A549 (cell line): ENCODE data around the gene FUS. TPM values are rescaled to one million over a fixed set of nuclear protein-coding genes. Genes with fewer than 3 reads are reported as not detected.
A peak's percentile ranks its signal among the peaks of the same experiment; 100 is the strongest.

Experiments
- ATAC-seq, 2 experiments: fragments of 200-7000 bp in 1 of 2; fragments of >200 bp in 1 of 2; cut with Nextera tagmentation in 1 of 2; cut with Tn5 transposase in 1 of 2; 3 replicates each; pipeline versions ENCODE4 v1.8.0 to v1.9.1; 2018 to 2020; ENCODE audit warnings: mild to moderate bottlenecking in 1 of 2, moderate library complexity in 1 of 2
- CTCF ChIA-PET: fragments of 300-600 bp; sonication (Branson Sonifier 250); formaldehyde crosslinking; extraction: SDS; loops from one replicate; lab custom pipeline; 2021; ENCODE audit warnings: antibody characterized with exemption, inconsistent platforms; lab: Yijun Ruan, JAX
- POLR2A ChIA-PET: fragments of 350-600 bp; formaldehyde crosslinking; extraction: SDS; loops from one replicate; lab custom pipeline; 2021; ENCODE audit warnings: antibody characterized with exemption, inconsistent platforms; lab: Yijun Ruan, JAX
- DNase-seq, 2 experiments: peaks; one replicate each; pipeline versions ENCODE4 v3.0.0 to v3.0.0-alpha.2; 2011 to 2016; ENCODE audit warnings: low read depth in 1 of 2, low spot score in 1 of 2
- FAIRE-seq: peaks from 2 replicates; lab custom pipeline; 2011; peaks lifted over from hg19 to GRCh38; lab: Jason Lieb, UNC
- H3K27ac ChIP-seq, 2 experiments: fragments of >200 bp; sonication (Bioruptor Twin); formaldehyde crosslinking; 3 replicates each; pipeline ENCODE4 v1.5.1; 2016 to 2017
- H3K4me1 ChIP-seq: fragments of >200 bp; sonication (Bioruptor Twin); formaldehyde crosslinking; 3 replicates; pipeline ENCODE4 v1.6.1; 2016
- H3K4me2 ChIP-seq: fragments of >200 bp; sonication (Bioruptor Twin); formaldehyde crosslinking; 3 replicates; pipeline ENCODE4 v1.6.1; 2016
- H3K4me3 ChIP-seq: fragments of >200 bp; sonication (Bioruptor Twin); formaldehyde crosslinking; 3 replicates; pipeline ENCODE4 v1.5.1; 2016
- H3K9me3 ChIP-seq: fragments of >200 bp; sonication (Bioruptor Twin); formaldehyde crosslinking; 3 replicates; pipeline ENCODE4 v1.6.1; 2016
- BHLHE40 ChIP-seq: IDR thresholded peaks from 2 replicates; pipeline ENCODE4 v1.6.1; 2012; ENCODE audit warnings: low read depth, low read length, inconsistent platforms
- CHD4 ChIP-seq: fragments of 200-600 bp; sonication (generic); IDR thresholded peaks from 2 replicates; pipeline ENCODE4 v1.6.1; 2016; ENCODE audit warnings: antibody characterized with exemption, mild to moderate bottlenecking, borderline replicate concordance
- EHF ChIP-seq: fragments of 250-450 bp; sonication (Bioruptor Pico); IDR thresholded peaks from 2 replicates; pipeline ENCODE4 v1.5.0; 2020; ENCODE audit warnings: mild to moderate bottlenecking
- EHMT2 ChIP-seq: fragments of 200-600 bp; sonication (generic); IDR thresholded peaks from 2 replicates; pipeline ENCODE4 v1.6.1; 2016; ENCODE audit warnings: antibody characterized with exemption, low read depth, mild to moderate bottlenecking, moderate library complexity
- ELK1 ChIP-seq: fragments of 150-350 bp; IDR thresholded peaks from 2 replicates; pipeline ENCODE4 v1.6.1; 2014; ENCODE audit warnings: low read depth, mild to moderate bottlenecking, low read length
- ESRRA ChIP-seq: fragments of 150-350 bp; IDR thresholded peaks from 2 replicates; pipeline ENCODE4 v1.6.1; 2014; ENCODE audit warnings: mild to moderate bottlenecking, low read length, borderline replicate concordance
- FOXS1 ChIP-seq: fragments of 250-450 bp; sonication (Bioruptor Pico); IDR thresholded peaks from 2 replicates; pipeline ENCODE4 v1.5.0; 2020; ENCODE audit warnings: mild to moderate bottlenecking, moderate library complexity
- GATA3 ChIP-seq: IDR thresholded peaks from 2 replicates; pipeline ENCODE4 v1.6.1; 2012; ENCODE audit warnings: borderline replicate concordance
- HES2 ChIP-seq: fragments of >200 bp; sonication (Bioruptor Twin); formaldehyde crosslinking; IDR thresholded peaks from 2 replicates; pipeline ENCODE4 v1.6.1; 2016
- HEYL ChIP-seq: fragments of 250-450 bp; sonication (Bioruptor Pico); IDR thresholded peaks from 2 replicates; pipeline ENCODE4 v1.8.0; 2021; ENCODE audit warnings: mild to moderate bottlenecking, moderate library complexity
- HMGXB4 ChIP-seq: fragments of 250-450 bp; sonication (Bioruptor Pico); IDR thresholded peaks from 2 replicates; pipeline ENCODE4 v1.5.0; 2021; ENCODE audit warnings: mild to moderate bottlenecking, moderate library complexity, borderline replicate concordance
- HOXB13 ChIP-seq: fragments of 250-450 bp; sonication (Bioruptor Pico); IDR thresholded peaks from 2 replicates; pipeline ENCODE4 v1.5.0; 2020; ENCODE audit warnings: low read depth, mild to moderate bottlenecking, moderate library complexity
- MAX ChIP-seq: IDR thresholded peaks from 2 replicates; pipeline ENCODE4 v1.6.1; 2012
- MYC ChIP-seq: IDR thresholded peaks from 2 replicates; pipeline ENCODE4 v1.6.1; 2012; ENCODE audit warnings: mild to moderate bottlenecking, inconsistent platforms, low read length, improper control_type of control experiment, borderline replicate concordance
- NFE2L2 ChIP-seq: fragments of 150-350 bp; conservative IDR thresholded peaks from 2 replicates; pipeline ENCODE4 v1.6.1; 2014; ENCODE audit warnings: low read length
- NR3C1 ChIP-seq: fragments of >200 bp; sonication (Bioruptor Twin); formaldehyde crosslinking; IDR thresholded peaks from 3 replicates; pipeline ENCODE4 v1.6.1; 2017
- PBX3 ChIP-seq: IDR thresholded peaks from 2 replicates; pipeline ENCODE4 v1.6.1; 2012
- RAD21 ChIP-seq, 2 experiments: fragments of >200 bp in 1 of 2; sonication (Bioruptor Twin) in 1 of 2; formaldehyde crosslinking in 1 of 2; IDR thresholded peaks in 1 of 2; conservative IDR thresholded peaks in 1 of 2; 2 replicates in 1 of 2; 3 replicates in 1 of 2; pipeline ENCODE4 v1.6.1; 2012 to 2018; ENCODE audit warnings: inconsistent platforms in 1 of 2
- RCOR1 ChIP-seq: fragments of 150-350 bp; IDR thresholded peaks from 2 replicates; pipeline ENCODE4 v1.6.1; 2014; ENCODE audit warnings: antibody characterized with exemption, low read length, low read depth
- REST ChIP-seq: fragments of 200-600 bp; sonication (generic); IDR thresholded peaks from 2 replicates; pipeline ENCODE4 v1.6.1; 2016; ENCODE audit warnings: antibody characterized with exemption, mild to moderate bottlenecking, moderate library complexity
- SMC3 ChIP-seq: fragments of >200 bp; sonication (Bioruptor Twin); formaldehyde crosslinking; IDR thresholded peaks from 3 replicates; pipeline ENCODE4 v1.6.1; 2018; ENCODE audit warnings: inconsistent platforms
- USF2 ChIP-seq: fragments of 450-650 bp; IDR thresholded peaks from 2 replicates; pipeline ENCODE4 v1.6.1; 2014; ENCODE audit warnings: antibody characterized with exemption
- ZC3H11A ChIP-seq: fragments of 450-650 bp; IDR thresholded peaks from 2 replicates; pipeline ENCODE4 v1.6.1; 2014; ENCODE audit warnings: antibody characterized with exemption, mild to moderate bottlenecking
- ZNF302 ChIP-seq: fragments of 250-450 bp; sonication (Bioruptor Pico); IDR thresholded peaks from 2 replicates; pipeline ENCODE4 v1.9.0; 2021; ENCODE audit warnings: inconsistent platforms, mild to moderate bottlenecking, moderate library complexity
- ZSCAN20 ChIP-seq: fragments of 250-450 bp; sonication (Bioruptor Pico); IDR thresholded peaks from 2 replicates; pipeline ENCODE4 v1.8.0; 2022; ENCODE audit warnings: mild to moderate bottlenecking, moderate library complexity
- WGBS: methylation state at CpG from one replicate; pipeline ENCODE4 v1.1.6; 2017; ENCODE audit errors: missing lambda C conversion rate; 5-methylcytosine and 5-hydroxymethylcytosine counted together
- polyA plus RNA-seq, 4 experiments: library from polyadenylated mRNA; depleted of rRNA in 3 of 4; stranded (reverse); fragments of >200 nt; fragmentation: RNase III in 1 of 4; extraction: RNeasy Plus Mini Kit Qiagen cat#74134 plus additional on column Dnase treatment in 1 of 4; gene quantifications; 2 replicates in 3 of 4; 3 replicates in 1 of 4; pipeline ENCODE4 v1.2.3, GENCODE V29; 2011 to 2017

The FUS gene
- polyA plus RNA-seq, 2 of the 4 experiments (the other 2 are of a cell fraction) = 224 to 740 TPM

- TF ChIP-seq MYC (peak; percentile 78), EHMT2 (no peak), NR3C1 (no peak), PBX3 (peak; percentile 84; the same call in 1 of the 2 replicates), RCOR1 (no peak), USF2 (no peak; the same call in 1 of the 2 replicates), MAX (no peak), HES2 (no peak), ESRRA (no peak), ZSCAN20 (no peak), ELK1 (no peak), HOXB13 (CRISPR knock-in tag) (no peak), SMC3 (no peak), HMGXB4 (peak; percentile 46; the same call in 1 of the 2 replicates)
Observed at GRCh38 chr16:31179747-31180459, at the start of gene FUS (continued).

GRCh38 chr16:31130336-31130891 lies 49.5 kb upstream of the FUS start:
- TF ChIP-seq ZNF302 (CRISPR knock-in tag) (no peak), HEYL (CRISPR knock-in tag) (no peak), REST (no peak), HES2 (no peak), FOXS1 (CRISPR knock-in tag) (no peak), BHLHE40 (no peak), MYC (no peak), ZC3H11A (no peak), CHD4 (no peak), RAD21 (conservative IDR thresholded peaks at IDR 0.05 in 1 of 2, IDR thresholded peaks at IDR 0.05 in 1 of 2) (no peak), EHF (CRISPR knock-in tag) (no peak), EHMT2 (no peak), NFE2L2 (no peak), GATA3 (no peak)
- FAIRE-seq = no peak
- POLR2A ChIA-PET = interaction anchor here (5.3 kb wide), 1 partner anchor 13 kb away, joined by 31 read pairs; the partner anchor contains the start of gene KAT8

More at GRCh38 chr16:31130336-31130891, 49.5 kb upstream of the FUS start:
- ATAC-seq (no peak), DNase-seq (no peak)
- peaks cover 14% of the 10 kb centered on the region; the same call in 2 of the 3 replicates for H3K4me1 ChIP-seq
- 86% methylated on average over 5 of the region's 10 CpGs for WGBS
- no peak overlapping the region for H3K27ac ChIP-seq
- H3K4me2 ChIP-seq = no peak overlapping the region
- CTCF ChIA-PET = interaction anchor here (1.2 to 2.2 kb wide), 2 partner anchors 10 to 12 kb away, joined by 3 to 16 read pairs; no protein-coding TSS in a partner anchor
- no peaks in the 10 kb centered on the region for H3K9me3 ChIP-seq
- no peak overlapping the region for H3K4me3 ChIP-seq
